SK-N-SH treated with all-trans-retinoic acid at 6 μM for 48 hours (cell line): ENCODE data around the gene ABCB8.

Experiments
- ARNTL ChIP-seq: fragments of 450-650 bp; formaldehyde crosslinking; IDR thresholded peaks from 2 replicates; pipeline ENCODE4 v1.5.0; 2020; ENCODE audit warnings: low read depth, mild to moderate bottlenecking, moderate library complexity, borderline replicate concordance
- CSDC2 ChIP-seq: fragments of 250-450 bp; sonication (Bioruptor Pico); IDR thresholded peaks from 2 replicates; pipeline ENCODE4 v1.5.0; 2020; ENCODE audit warnings: mild to moderate bottlenecking, moderate library complexity
- ESRRG ChIP-seq: fragments of 250-450 bp; sonication (Bioruptor Pico); IDR thresholded peaks from 2 replicates; pipeline ENCODE4 v1.6.1; 2021; ENCODE audit warnings: mild to moderate bottlenecking
- GLIS3 ChIP-seq: fragments of 250-450 bp; sonication (Bioruptor Pico); IDR thresholded peaks from 2 replicates; pipeline ENCODE4 v1.5.0; 2020; ENCODE audit warnings: mild to moderate bottlenecking, moderate library complexity
- ISL1 ChIP-seq: fragments of 250-450 bp; sonication (Bioruptor Pico); IDR thresholded peaks from 2 replicates; pipeline ENCODE4 v2.1.2; 2022; ENCODE audit warnings: mild to moderate bottlenecking, moderate library complexity
- OSR1 ChIP-seq: fragments of 250-450 bp; sonication (Bioruptor Pico); IDR thresholded peaks from 2 replicates; pipeline ENCODE4 v1.8.0; 2022; ENCODE audit warnings: moderate library complexity, mild to moderate bottlenecking, inconsistent platforms
- PPARA ChIP-seq: fragments of 250-450 bp; sonication (Bioruptor Pico); IDR thresholded peaks from 2 replicates; pipeline ENCODE4 v1.5.0; 2020; ENCODE audit warnings: mild to moderate bottlenecking, borderline replicate concordance
- RARB ChIP-seq: fragments of 250-450 bp; sonication (Bioruptor Pico); IDR thresholded peaks from 2 replicates; pipeline ENCODE4 v1.8.0; 2021; ENCODE audit warnings: mild to moderate bottlenecking, moderate library complexity
- TSHZ2 ChIP-seq: fragments of 250-450 bp; sonication (Bioruptor Pico); IDR thresholded peaks from 2 replicates; pipeline ENCODE4 v1.5.0; 2020; ENCODE audit warnings: mild to moderate bottlenecking, moderate library complexity
- ZFP3 ChIP-seq: fragments of 250-450 bp; sonication (Bioruptor Pico); IDR thresholded peaks from 2 replicates; pipeline ENCODE4 v1.5.0; 2020; ENCODE audit warnings: mild to moderate bottlenecking, moderate library complexity
- ZFP30 ChIP-seq: fragments of 450-650 bp; formaldehyde crosslinking; IDR thresholded peaks from 2 replicates; pipeline ENCODE4 v1.5.0; 2022; ENCODE audit warnings: mild to moderate bottlenecking, moderate library complexity
- TF ChIP-seq, protein P1 (sequence below): fragments of 250-450 bp; sonication (Bioruptor Pico); IDR thresholded peaks from 2 replicates; pipeline ENCODE4 v1.8.0; 2021; ENCODE audit warnings: low read depth, mild to moderate bottlenecking, moderate library complexity, borderline replicate concordance
- TF ChIP-seq, protein P2 (sequence below): fragments of 250-450 bp; sonication (Bioruptor Pico); IDR thresholded peaks from 2 replicates; pipeline ENCODE4 v1.8.0; 2020; ENCODE audit warnings: mild to moderate bottlenecking, moderate library complexity, borderline replicate concordance

- TF ChIP-seq ZFP3 (CRISPR knock-in tag) (no peak), ISL1 (CRISPR knock-in tag) (no peak), ARNTL (no peak), ESRRG (no peak), OSR1 (CRISPR knock-in tag) (no peak), GLIS3 (no peak), RARB (CRISPR knock-in tag) (no peak), TSHZ2 (no peak), PPARA (CRISPR knock-in tag) (no peak), CSDC2 (CRISPR knock-in tag) (no peak), ZFP30 (no peak)
- TF ChIP-seq, protein P1, sequence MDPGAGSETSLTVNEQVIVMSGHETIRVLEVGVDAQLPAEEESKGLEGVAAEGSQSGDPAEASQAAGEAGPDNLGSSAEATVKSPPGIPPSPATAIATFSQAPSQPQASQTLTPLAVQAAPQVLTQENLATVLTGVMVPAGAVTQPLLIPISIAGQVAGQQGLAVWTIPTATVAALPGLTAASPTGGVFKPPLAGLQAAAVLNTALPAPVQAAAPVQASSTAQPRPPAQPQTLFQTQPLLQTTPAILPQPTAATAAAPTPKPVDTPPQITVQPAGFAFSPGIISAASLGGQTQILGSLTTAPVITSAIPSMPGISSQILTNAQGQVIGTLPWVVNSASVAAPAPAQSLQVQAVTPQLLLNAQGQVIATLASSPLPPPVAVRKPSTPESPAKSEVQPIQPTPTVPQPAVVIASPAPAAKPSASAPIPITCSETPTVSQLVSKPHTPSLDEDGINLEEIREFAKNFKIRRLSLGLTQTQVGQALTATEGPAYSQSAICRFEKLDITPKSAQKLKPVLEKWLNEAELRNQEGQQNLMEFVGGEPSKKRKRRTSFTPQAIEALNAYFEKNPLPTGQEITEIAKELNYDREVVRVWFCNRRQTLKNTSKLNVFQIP (CRISPR knock-in tag), result no peak
- TF ChIP-seq, protein P2, sequence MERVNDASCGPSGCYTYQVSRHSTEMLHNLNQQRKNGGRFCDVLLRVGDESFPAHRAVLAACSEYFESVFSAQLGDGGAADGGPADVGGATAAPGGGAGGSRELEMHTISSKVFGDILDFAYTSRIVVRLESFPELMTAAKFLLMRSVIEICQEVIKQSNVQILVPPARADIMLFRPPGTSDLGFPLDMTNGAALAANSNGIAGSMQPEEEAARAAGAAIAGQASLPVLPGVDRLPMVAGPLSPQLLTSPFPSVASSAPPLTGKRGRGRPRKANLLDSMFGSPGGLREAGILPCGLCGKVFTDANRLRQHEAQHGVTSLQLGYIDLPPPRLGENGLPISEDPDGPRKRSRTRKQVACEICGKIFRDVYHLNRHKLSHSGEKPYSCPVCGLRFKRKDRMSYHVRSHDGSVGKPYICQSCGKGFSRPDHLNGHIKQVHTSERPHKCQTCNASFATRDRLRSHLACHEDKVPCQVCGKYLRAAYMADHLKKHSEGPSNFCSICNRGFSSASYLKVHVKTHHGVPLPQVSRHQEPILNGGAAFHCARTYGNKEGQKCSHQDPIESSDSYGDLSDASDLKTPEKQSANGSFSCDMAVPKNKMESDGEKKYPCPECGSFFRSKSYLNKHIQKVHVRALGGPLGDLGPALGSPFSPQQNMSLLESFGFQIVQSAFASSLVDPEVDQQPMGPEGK (CRISPR knock-in tag), result no peak
Observed at GRCh38 chr7:151017370-151017952, 10.8 kb upstream of the ABCB8 start.
